Central memory CD8-positive, alpha-beta T cell (primary cell): ENCODE measurements around the gene TMPRSS5.
"Not testable (repeated sequence)": the region's sequence is repeated elsewhere in the genome, so short reads cannot be mapped to it uniquely, and the experiment has no call there.

ENCODE experiments used
- ATAC-seq: fragments of 150-1000 bp; cut with Tn5 transposase; replicated peaks from 2 replicates; pipeline ENCODE4 v1.10.0; 2022; ENCODE audit warnings: mild to moderate bottlenecking, moderate FRiP score, moderate number of reproducible peaks; ENCODE audit not compliant: poor library complexity, severe bottlenecking; ENCODE audit errors: extremely low read depth
- DNase-seq, 2 donors: peaks; one replicate each; pipeline ENCODE4 v3.0.0; 2021; ENCODE audit warnings: low spot score in 2 of 2
- H3K27ac Mint-ChIP-seq: one replicate; pipeline ENCODE4 v1.8.0; 2022; ENCODE audit warnings: low read depth, mild to moderate bottlenecking, moderate library complexity, mixed read lengths
- H3K27me3 Mint-ChIP-seq: one replicate; pipeline ENCODE4 v1.8.0; 2022; ENCODE audit warnings: mixed read lengths
- H3K36me3 Mint-ChIP-seq: one replicate; pipeline ENCODE4 v1.8.0; 2022; ENCODE audit warnings: mild to moderate bottlenecking, moderate library complexity, mixed read lengths; ENCODE audit not compliant: insufficient read depth
- H3K4me1 Mint-ChIP-seq: one replicate; pipeline ENCODE4 v1.8.0; 2022; ENCODE audit warnings: mixed read lengths
- H3K4me3 Mint-ChIP-seq: one replicate; pipeline ENCODE4 v1.8.0; 2022; ENCODE audit warnings: mild to moderate bottlenecking, moderate library complexity, mixed read lengths
- H3K9me3 Mint-ChIP-seq: one replicate; pipeline ENCODE4 v1.8.0; 2022; ENCODE audit warnings: mixed read lengths

The TMPRSS5 gene

GRCh38 chr11:113721462-113722066, 15.5 kb upstream of the TMPRSS5 start:
- no peaks in the 10 kb centered on the region for H3K9me3 Mint-ChIP-seq
- H3K36me3 Mint-ChIP-seq = peaks cover 4% of the 10 kb centered on the region
- H3K27me3 Mint-ChIP-seq = no peaks in the 10 kb centered on the region
- DNase-seq (no peak), ATAC-seq (no peak)
- no peak overlapping the region for H3K27ac Mint-ChIP-seq
- H3K4me1 Mint-ChIP-seq = no peaks in the 10 kb centered on the region
- H3K4me3 Mint-ChIP-seq = no peak overlapping the region

- not testable (repeated sequence) for H3K27ac Mint-ChIP-seq, H3K4me1 Mint-ChIP-seq, ATAC-seq, H3K27me3 Mint-ChIP-seq, H3K4me3 Mint-ChIP-seq, DNase-seq, H3K9me3 Mint-ChIP-seq, H3K36me3 Mint-ChIP-seq
Observed at GRCh38 chr11:113720478-113720877, 14.4 kb upstream of the TMPRSS5 start.

- Mint-ChIP-seq H3K9me3 (no peaks in the 10 kb centered on the region), H3K27ac (no peak overlapping the region), H3K36me3 (peaks cover 2% of the 10 kb centered on the region), H3K4me3 (no peak overlapping the region), H3K27me3 (no peaks in the 10 kb centered on the region), H3K4me1 (no peaks in the 10 kb centered on the region)
- ATAC-seq (no peak), DNase-seq (no peak)
Observed at GRCh38 chr11:113715882-113716625, 9.9 kb upstream of the TMPRSS5 start.

- Mint-ChIP-seq H3K4me3 (no peak overlapping the region), H3K4me1 (no peaks in the 10 kb centered on the region), H3K36me3 (peaks cover 2% of the 10 kb centered on the region), H3K27ac (no peak overlapping the region), H3K27me3 (no peaks in the 10 kb centered on the region), H3K9me3 (no peaks in the 10 kb centered on the region)
- ATAC-seq = no peak
- DNase-seq = no peak
Observed at GRCh38 chr11:113715273-113715672, 9.2 kb upstream of the TMPRSS5 start.

- Mint-ChIP-seq H3K4me1 (no peaks in the 10 kb centered on the region), H3K27ac (no peak overlapping the region), H3K36me3 (no peaks in the 10 kb centered on the region), H3K9me3 (peaks cover 18% of the 10 kb centered on the region), H3K27me3 (no peaks in the 10 kb centered on the region), H3K4me3 (no peak overlapping the region)
- ATAC-seq = no peak
- no peak for DNase-seq
Observed at GRCh38 chr11:113710989-113711388, 4.9 kb upstream of the TMPRSS5 start.

GRCh38 chr11:113703551-113703950, 2.6 kb downstream of the TMPRSS5 start:
- not testable (repeated sequence) for H3K36me3 Mint-ChIP-seq, H3K27me3 Mint-ChIP-seq, DNase-seq, H3K4me3 Mint-ChIP-seq, H3K27ac Mint-ChIP-seq, ATAC-seq, H3K4me1 Mint-ChIP-seq
- H3K9me3 Mint-ChIP-seq = peaks cover 12% of the 10 kb centered on the region

- Mint-ChIP-seq H3K4me3 (no peak overlapping the region), H3K27ac (no peak overlapping the region), H3K27me3 (no peaks in the 10 kb centered on the region), H3K4me1 (no peaks in the 10 kb centered on the region), H3K36me3 (peaks cover 3% of the 10 kb centered on the region), H3K9me3 (no peaks in the 10 kb centered on the region)
- no peak for DNase-seq
- ATAC-seq = no peak
Observed at GRCh38 chr11:113701491-113701890, 4.6 kb downstream of the TMPRSS5 start.

- DNase-seq = no peak
- ATAC-seq = no peak
- Mint-ChIP-seq H3K9me3 (no peaks in the 10 kb centered on the region), H3K27ac (no peak overlapping the region), H3K4me1 (no peaks in the 10 kb centered on the region), H3K4me3 (no peak overlapping the region), H3K27me3 (no peaks in the 10 kb centered on the region), H3K36me3 (no peaks in the 10 kb centered on the region)
Observed at GRCh38 chr11:113698515-113698914, 7.6 kb downstream of the TMPRSS5 start.

- DNase-seq = no peak
- Mint-ChIP-seq H3K4me3 (no peak overlapping the region), H3K27me3 (no peaks in the 10 kb centered on the region), H3K4me1 (no peaks in the 10 kb centered on the region), H3K27ac (no peak overlapping the region), H3K9me3 (no peaks in the 10 kb centered on the region), H3K36me3 (no peaks in the 10 kb centered on the region)
- ATAC-seq = no peak
Observed at GRCh38 chr11:113697756-113698407, 8.2 kb downstream of the TMPRSS5 start.

- no peaks in the 10 kb centered on the region for H3K9me3 Mint-ChIP-seq
- ATAC-seq (no peak), DNase-seq (no peak)
- no peak overlapping the region for H3K4me3 Mint-ChIP-seq
- H3K27me3 Mint-ChIP-seq = no peaks in the 10 kb centered on the region
- no peaks in the 10 kb centered on the region for H3K4me1 Mint-ChIP-seq
- no peaks in the 10 kb centered on the region for H3K36me3 Mint-ChIP-seq
- no peak overlapping the region for H3K27ac Mint-ChIP-seq
Observed at GRCh38 chr11:113697111-113697510, 9.0 kb downstream of the TMPRSS5 start.

- DNase-seq = no peak
- H3K27me3 Mint-ChIP-seq = no peaks in the 10 kb centered on the region
- H3K4me1 Mint-ChIP-seq = no peaks in the 10 kb centered on the region
- no peak for ATAC-seq
- H3K9me3 Mint-ChIP-seq = no peaks in the 10 kb centered on the region
- H3K36me3 Mint-ChIP-seq = no peaks in the 10 kb centered on the region
- H3K27ac Mint-ChIP-seq = no peak overlapping the region
- H3K4me3 Mint-ChIP-seq = no peak overlapping the region
Observed at GRCh38 chr11:113695207-113695606, 10.9 kb downstream of the TMPRSS5 start.

- no peak for ATAC-seq
- no peak for DNase-seq
- H3K9me3 Mint-ChIP-seq = no peaks in the 10 kb centered on the region
- H3K36me3 Mint-ChIP-seq = peaks cover 1% of the 10 kb centered on the region
- H3K4me1 Mint-ChIP-seq = no peaks in the 10 kb centered on the region
- no peak overlapping the region for H3K4me3 Mint-ChIP-seq
- H3K27ac Mint-ChIP-seq = no peak overlapping the region
- H3K27me3 Mint-ChIP-seq = no peaks in the 10 kb centered on the region
Observed at GRCh38 chr11:113694390-113694789, 11.7 kb downstream of the TMPRSS5 start.

- H3K4me1 Mint-ChIP-seq = no peaks in the 10 kb centered on the region
- no peaks in the 10 kb centered on the region for H3K27me3 Mint-ChIP-seq
- no peak overlapping the region for H3K4me3 Mint-ChIP-seq
- H3K36me3 Mint-ChIP-seq = peaks cover 1% of the 10 kb centered on the region
- ATAC-seq = no peak
- no peaks in the 10 kb centered on the region for H3K9me3 Mint-ChIP-seq
- H3K27ac Mint-ChIP-seq = no peak overlapping the region
- DNase-seq = no peak
Observed at GRCh38 chr11:113693030-113693429, 13.1 kb downstream of the TMPRSS5 start.
